ENCODE data around the gene MRPS9. TPM values are rescaled to one million over a fixed set of nuclear protein-coding genes. Genes with fewer than 3 reads are reported as not detected.

MRPS9 gene
- total RNA-seq, 1 experiment from 2014 or later = 68.6 TPM

GRCh38 chr2:105087273-105087672, 49.4 kb downstream of the MRPS9 start:
- no TSS peak for BruUV-seq (replicated peaks)
- CTCF ChIA-PET = no interaction called here
- no peaks in the 10 kb centered on the region for H3K9me3 Mint-ChIP-seq (ENCODE audit: unreplicated experiment)

GRCh38 chr2:105090091-105090490, 52.2 kb downstream of the MRPS9 start:
- no peak overlapping the region for H3K4me3 ChIP-seq (ENCODE audit: low read depth, low read length)
- no peaks in the 10 kb centered on the region for H3K9me3 ChIP-seq
- intact Hi-C loops (cut with micrococcal nuclease; ENCODE audit: unreplicated experiment) = no loop called here
- H3K27ac Mint-ChIP-seq (ENCODE audit: unreplicated experiment) = no peak overlapping the region
- no peaks in the 10 kb centered on the region for H3K4me1 Mint-ChIP-seq (ENCODE audit: low read depth, unreplicated experiment)
- BruUV-seq (replicated peaks) = no TSS peak
- TF ChIP-seq CTCF (IDR thresholded peaks at IDR 0.05; ENCODE audit: insufficient read depth in 1 of 2, low read depth in 1 of 2, low read length in 1 of 2, severe bottlenecking in 1 of 2, unreplicated experiment in 1 of 2) = no peak
- H3K36me3 Mint-ChIP-seq (ENCODE audit: insufficient read depth, unreplicated experiment) = no peaks in the 10 kb centered on the region
- H3K4me3 Mint-ChIP-seq (ENCODE audit: unreplicated experiment) = no peak overlapping the region
- no peaks in the 10 kb centered on the region; the same call in 1 of the 2 replicates for H3K36me3 ChIP-seq (ENCODE audit: control insufficient read depth, insufficient read depth, low read length)
- no peaks in the 10 kb centered on the region for H3K27me3 Mint-ChIP-seq (ENCODE audit: insufficient read depth, unreplicated experiment)
- DNase-seq = no peak
- ChIA-PET CTCF (no interaction called here), POLR2A (no interaction called here)
- no peaks in the 10 kb centered on the region for H3K27me3 ChIP-seq (replicated peaks; ENCODE audit: control insufficient read depth, insufficient read depth, low read length)
- H3K9me3 Mint-ChIP-seq (ENCODE audit: unreplicated experiment) = no peaks in the 10 kb centered on the region
- H3K4me1 ChIP-seq = no peaks in the 10 kb centered on the region

More at GRCh38 chr2:105087273-105087672, 49.4 kb downstream of the MRPS9 start:
- intact Hi-C loops (cut with micrococcal nuclease; ENCODE audit: unreplicated experiment) = no loop called here
- TF ChIP-seq CTCF (IDR thresholded peaks at IDR 0.05; ENCODE audit: insufficient read depth in 1 of 2, low read depth in 1 of 2, low read length in 1 of 2, severe bottlenecking in 1 of 2, unreplicated experiment in 1 of 2) = no peak
- POLR2A ChIA-PET = no interaction called here
- Mint-ChIP-seq H3K4me3 (ENCODE audit: unreplicated experiment) (no peak overlapping the region), H3K27me3 (ENCODE audit: insufficient read depth, unreplicated experiment) (no peaks in the 10 kb centered on the region), H3K36me3 (ENCODE audit: insufficient read depth, unreplicated experiment) (peaks cover 4% of the 10 kb centered on the region), H3K27ac (ENCODE audit: unreplicated experiment) (no peak overlapping the region), H3K4me1 (ENCODE audit: low read depth, unreplicated experiment) (no peaks in the 10 kb centered on the region)
- Histone ChIP-seq H3K27me3 (replicated peaks; ENCODE audit: control insufficient read depth, insufficient read depth, low read length) (no peaks in the 10 kb centered on the region), H3K4me3 (ENCODE audit: low read depth, low read length) (no peak overlapping the region), H3K9me3 (no peaks in the 10 kb centered on the region), H3K36me3 (ENCODE audit: control insufficient read depth, insufficient read depth, low read length) (no peaks in the 10 kb centered on the region; the same call in 1 of the 2 replicates), H3K4me1 (no peaks in the 10 kb centered on the region)
- DNase-seq = no peak

GRCh38 chr2:105092797-105093196, 54.9 kb downstream of the MRPS9 start:
- no peaks in the 10 kb centered on the region for H3K27me3 ChIP-seq (replicated peaks; ENCODE audit: control insufficient read depth, insufficient read depth, low read length)
- ChIA-PET CTCF (no interaction called here), POLR2A (no interaction called here)
- DNase-seq = no peak
- H3K4me3 ChIP-seq (ENCODE audit: low read depth, low read length) = no peak overlapping the region
- Mint-ChIP-seq H3K36me3 (ENCODE audit: insufficient read depth, unreplicated experiment) (no peaks in the 10 kb centered on the region), H3K4me3 (ENCODE audit: unreplicated experiment) (no peak overlapping the region), H3K9me3 (ENCODE audit: unreplicated experiment) (no peaks in the 10 kb centered on the region), H3K4me1 (ENCODE audit: low read depth, unreplicated experiment) (no peaks in the 10 kb centered on the region), H3K27ac (ENCODE audit: unreplicated experiment) (no peak overlapping the region), H3K27me3 (ENCODE audit: insufficient read depth, unreplicated experiment) (no peaks in the 10 kb centered on the region)
- no peaks in the 10 kb centered on the region for H3K9me3 ChIP-seq
- intact Hi-C loops (cut with micrococcal nuclease; ENCODE audit: unreplicated experiment) = no loop called here
- no TSS peak for BruUV-seq (replicated peaks)
- TF ChIP-seq CTCF (IDR thresholded peaks at IDR 0.05; ENCODE audit: insufficient read depth in 1 of 2, low read depth in 1 of 2, low read length in 1 of 2, severe bottlenecking in 1 of 2, unreplicated experiment in 1 of 2) = no peak
- no peaks in the 10 kb centered on the region for H3K4me1 ChIP-seq
- no peaks in the 10 kb centered on the region; the same call in 1 of the 2 replicates for H3K36me3 ChIP-seq (ENCODE audit: control insufficient read depth, insufficient read depth, low read length)
